GM21515 (cell line): ENCODE data around the gene ZNFX1.

Experiments used
- ATAC-seq: cut with Tn5 transposase; IDR thresholded peaks from one replicate; pipeline ENCODE4 v1.9.1; 2021; ENCODE audit not compliant: unreplicated experiment

ZNFX1 gene

DNA sequence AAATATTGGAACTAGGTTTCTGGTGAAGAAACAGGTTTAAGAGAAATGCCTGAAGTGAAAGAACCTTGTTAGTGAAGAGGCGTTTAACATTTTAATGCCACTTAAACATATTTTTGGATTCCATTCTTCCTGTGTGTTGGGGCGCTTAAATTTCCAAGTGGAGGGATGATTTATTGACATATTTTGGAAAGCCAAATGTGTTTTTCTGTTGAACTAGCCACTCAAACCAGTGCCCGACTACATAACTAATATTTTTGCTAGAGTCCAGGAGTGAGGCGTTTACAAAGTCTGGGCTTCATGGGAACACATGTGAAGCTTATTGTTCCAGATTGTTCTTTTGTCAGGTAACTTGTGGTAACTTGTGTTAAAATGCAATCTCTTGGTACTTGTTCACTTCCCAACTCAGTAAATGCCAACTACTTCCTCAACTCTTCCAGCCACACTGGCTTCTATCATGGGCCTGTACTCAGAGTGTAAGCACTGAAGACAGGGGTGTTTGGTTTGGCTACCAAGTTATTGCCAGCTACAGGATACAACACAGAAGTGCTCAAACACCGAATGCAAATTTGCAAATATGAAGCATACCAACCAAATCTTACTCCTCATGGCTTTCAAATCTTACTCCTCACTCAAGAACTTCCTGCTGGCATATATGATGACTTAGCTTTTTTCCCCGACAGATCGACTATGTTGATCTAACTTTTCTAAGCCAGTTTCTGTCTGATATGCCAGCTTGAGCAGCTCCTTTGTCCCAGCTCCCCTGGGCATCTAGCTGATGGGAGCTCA is 2.0 kb upstream of the ZNFX1 start:
- no peak for ATAC-seq

GRCh38 chr20:49278818-49279676 is 1.2 kb upstream of the ZNFX1 start:
- no peak for ATAC-seq

GRCh38 chr20:49277786-49278035 is 146 bp downstream of the ZNFX1 start:
- ATAC-seq, result no peak

- ATAC-seq, result no peak
Measured at GRCh38 chr20:49276961-49277785, 684 bp downstream of the ZNFX1 start.

- no peak for ATAC-seq
Measured at GRCh38 chr20:49276161-49276960, 1.5 kb downstream of the ZNFX1 start.

GRCh38 chr20:49275636-49276035 is 2.2 kb downstream of the ZNFX1 start:
- ATAC-seq, result no peak

GRCh38 chr20:49275216-49275615 is 2.6 kb downstream of the ZNFX1 start:
- ATAC-seq, result no peak

DNA sequence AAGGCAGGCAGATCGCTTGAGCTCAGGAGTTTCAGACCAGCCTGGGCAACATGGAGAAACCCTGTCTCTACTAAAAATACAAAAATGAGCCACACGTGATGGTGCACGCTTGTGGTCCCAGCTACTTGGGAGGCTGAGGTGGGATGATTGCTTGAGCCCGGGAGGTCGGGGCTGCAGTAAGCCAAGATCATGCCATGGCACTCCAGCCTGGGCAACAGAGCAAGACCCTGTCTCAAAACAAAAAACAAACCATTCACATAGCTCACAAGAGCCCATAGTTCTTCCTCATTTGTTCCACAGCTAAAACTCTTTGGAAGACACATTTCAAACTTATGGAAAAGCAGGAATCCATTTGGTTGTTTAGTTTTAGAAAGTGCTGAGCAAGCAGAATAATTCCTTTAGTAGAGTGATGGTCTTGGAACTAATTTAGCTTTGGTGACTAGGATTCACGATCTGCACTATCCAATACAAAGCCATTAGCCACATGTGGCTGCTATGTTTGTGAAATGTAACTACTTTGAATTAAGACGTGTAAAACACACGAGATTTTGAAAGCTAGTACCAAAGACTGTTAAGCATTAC is 4.1 kb downstream of the ZNFX1 start:
- no peak for ATAC-seq

DNA sequence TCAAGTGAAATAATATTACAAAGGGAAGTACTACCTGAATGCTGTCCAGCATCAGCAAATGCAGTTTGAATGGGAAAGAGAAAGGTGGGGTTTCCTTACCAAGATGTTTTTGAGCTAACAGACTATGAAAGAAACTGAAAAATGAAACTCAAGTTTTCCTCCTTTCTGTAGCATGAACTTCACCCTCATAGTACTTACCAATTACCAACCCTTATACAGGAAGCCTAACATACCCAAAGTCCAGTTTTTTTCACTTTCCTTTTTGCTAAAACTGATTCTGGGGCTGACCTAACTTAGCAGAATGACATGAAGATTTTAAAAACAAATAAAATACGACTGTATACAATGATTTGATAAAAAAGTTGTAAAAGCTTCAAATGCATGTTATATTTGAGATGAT is 5.2 kb downstream of the ZNFX1 start:
- no peak for ATAC-seq

- no peak for ATAC-seq
Measured at GRCh38 chr20:49270736-49271135, 7.1 kb downstream of the ZNFX1 start.

DNA sequence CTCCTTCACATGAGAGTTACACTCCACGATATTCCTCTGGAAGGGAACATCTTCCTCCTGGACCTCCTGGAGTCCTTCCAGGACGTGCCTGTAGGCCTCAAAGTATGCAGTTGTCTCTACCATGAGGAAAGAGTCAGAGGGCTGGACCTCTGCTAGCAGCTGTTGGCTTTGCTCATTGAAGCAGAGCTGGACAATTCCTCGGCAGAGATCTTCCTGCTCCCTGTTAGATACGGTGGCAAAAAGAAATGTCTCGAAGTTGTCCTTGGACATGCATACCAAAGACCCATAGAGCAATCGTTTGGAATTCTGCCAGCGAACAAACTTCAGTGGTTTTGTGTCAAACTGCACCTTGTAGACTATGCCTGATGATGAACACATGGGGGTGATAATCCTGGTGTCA is 7.7 kb downstream of the ZNFX1 start:
- ATAC-seq, result no peak

- no peak for ATAC-seq
Measured at GRCh38 chr20:49268600-49269365, 9.1 kb downstream of the ZNFX1 start.

DNA sequence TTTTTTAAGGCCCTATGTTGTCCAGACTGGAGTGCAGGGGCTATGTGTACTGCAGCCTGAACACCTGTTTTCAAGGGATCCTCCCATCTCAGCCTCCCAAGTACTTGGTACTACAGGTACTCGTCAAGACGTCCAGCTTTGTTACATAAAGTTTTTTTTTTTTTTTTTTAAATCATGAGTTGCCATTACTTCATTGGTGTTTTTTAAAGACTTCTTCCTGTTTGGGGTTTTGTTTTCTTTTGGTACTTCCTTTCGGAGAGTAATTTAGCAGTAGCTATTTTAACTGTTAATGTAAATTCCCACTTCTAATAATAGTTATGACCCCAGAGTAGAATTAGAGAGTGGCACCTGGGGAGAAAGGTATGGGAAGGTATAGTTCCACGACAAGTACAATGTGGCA is 10.5 kb downstream of the ZNFX1 start:
- ATAC-seq, result no peak

GRCh38 chr20:49262444-49262843 is 15.4 kb downstream of the ZNFX1 start:
- ATAC-seq, result no peak

GRCh38 chr20:49261173-49261572 is 16.7 kb downstream of the ZNFX1 start:
- no peak for ATAC-seq

DNA sequence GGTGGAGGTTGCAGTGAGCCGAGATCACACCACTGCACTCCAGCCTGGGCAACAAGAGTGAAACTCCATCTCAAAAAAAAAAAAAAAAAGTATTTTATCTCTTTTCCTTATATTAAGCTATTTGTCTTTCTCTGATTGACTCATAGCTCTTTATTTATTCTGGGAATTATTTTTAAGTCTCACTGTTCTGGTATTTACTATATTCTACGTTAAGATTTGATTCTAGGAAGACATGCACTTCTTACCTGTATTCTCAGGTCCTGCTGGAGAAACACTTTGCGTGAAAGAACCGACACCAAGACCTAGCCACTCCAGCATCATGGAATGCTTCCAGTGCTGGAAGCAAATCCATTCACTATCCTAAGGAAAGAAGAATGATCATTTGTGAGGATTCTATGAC is 17.6 kb downstream of the ZNFX1 start:
- no peak for ATAC-seq

DNA sequence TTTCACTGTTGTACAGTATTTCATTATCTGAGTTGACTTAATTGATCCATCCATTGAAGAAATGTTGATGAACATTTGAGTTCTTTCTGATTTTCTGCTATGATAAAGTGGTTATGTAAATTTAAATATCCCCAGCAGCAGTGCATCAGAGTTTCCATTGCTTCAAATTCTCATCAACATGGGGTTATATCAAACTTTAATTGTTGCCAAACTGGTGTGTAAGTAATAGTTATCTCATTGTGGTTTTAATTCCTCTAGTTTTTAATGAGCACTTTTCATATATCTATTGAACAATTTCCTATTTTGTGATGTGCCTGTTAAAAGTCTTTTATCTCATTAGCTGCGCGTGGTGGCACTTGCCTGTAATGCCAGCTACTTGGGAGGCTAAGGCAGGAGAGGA is 18.1 kb downstream of the ZNFX1 start:
- ATAC-seq, result no peak

DNA sequence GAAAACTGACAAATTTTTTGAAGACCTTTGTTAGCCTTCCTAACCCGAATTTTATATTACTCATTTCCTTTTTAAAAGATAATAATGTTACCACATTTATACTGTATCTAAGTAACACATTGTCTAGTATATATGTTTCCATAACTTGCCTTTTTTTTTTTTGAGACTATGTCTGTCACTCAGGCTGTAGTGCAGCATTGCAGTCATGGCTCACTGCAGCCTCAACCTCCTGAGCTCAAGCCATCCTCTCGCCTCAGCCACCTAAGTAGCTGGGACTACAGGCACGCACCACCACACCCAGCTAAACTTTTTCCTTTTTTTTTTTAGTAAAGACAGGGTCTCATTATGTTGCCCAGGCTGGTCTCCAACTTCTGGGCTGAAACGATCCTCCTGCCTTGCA is 18.6 kb downstream of the ZNFX1 start:
- ATAC-seq, result no peak

DNA sequence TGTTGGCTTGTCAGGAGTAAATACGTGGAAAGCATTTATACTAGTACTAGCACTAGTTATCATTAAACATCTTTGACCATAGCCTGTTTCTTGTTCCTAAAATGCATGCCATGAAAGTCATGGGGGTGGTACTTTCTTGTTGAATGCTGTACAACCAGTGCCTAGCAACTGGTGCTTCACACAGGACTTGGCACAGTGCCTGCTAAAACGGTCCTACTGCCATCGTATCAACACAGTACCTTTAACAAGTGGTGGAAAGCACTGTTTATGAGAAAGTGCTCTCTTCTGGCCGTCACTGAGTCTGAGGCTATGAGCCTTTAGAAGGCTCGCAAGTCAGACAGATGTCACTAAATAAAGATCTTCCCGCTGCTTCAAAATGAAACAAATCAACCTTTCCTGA is 21.6 kb downstream of the ZNFX1 start:
- no peak for ATAC-seq
